Measurements from ENCODE around the gene CSHL1.
"Not testable (repeated sequence)": the region's sequence is repeated elsewhere in the genome, so short reads cannot be mapped to it uniquely, and the experiment has no call there.

CSHL1 gene

GRCh38 chr17:63916566-63917185, 5.6 kb upstream of the CSHL1 start:
- no peak for TF ChIP-seq ZFX (IDR thresholded peaks at IDR 0.05)

GRCh38 chr17:63915753-63916152, 4.7 kb upstream of the CSHL1 start:
- H3K27ac ChIP-seq = not testable (repeated sequence)

More at GRCh38 chr17:63916566-63917185, 5.6 kb upstream of the CSHL1 start:
- H3K27ac ChIP-seq = no peak overlapping the region

GRCh38 chr17:63914471-63914870, 3.4 kb upstream of the CSHL1 start:
- TF ChIP-seq, protein P1, sequence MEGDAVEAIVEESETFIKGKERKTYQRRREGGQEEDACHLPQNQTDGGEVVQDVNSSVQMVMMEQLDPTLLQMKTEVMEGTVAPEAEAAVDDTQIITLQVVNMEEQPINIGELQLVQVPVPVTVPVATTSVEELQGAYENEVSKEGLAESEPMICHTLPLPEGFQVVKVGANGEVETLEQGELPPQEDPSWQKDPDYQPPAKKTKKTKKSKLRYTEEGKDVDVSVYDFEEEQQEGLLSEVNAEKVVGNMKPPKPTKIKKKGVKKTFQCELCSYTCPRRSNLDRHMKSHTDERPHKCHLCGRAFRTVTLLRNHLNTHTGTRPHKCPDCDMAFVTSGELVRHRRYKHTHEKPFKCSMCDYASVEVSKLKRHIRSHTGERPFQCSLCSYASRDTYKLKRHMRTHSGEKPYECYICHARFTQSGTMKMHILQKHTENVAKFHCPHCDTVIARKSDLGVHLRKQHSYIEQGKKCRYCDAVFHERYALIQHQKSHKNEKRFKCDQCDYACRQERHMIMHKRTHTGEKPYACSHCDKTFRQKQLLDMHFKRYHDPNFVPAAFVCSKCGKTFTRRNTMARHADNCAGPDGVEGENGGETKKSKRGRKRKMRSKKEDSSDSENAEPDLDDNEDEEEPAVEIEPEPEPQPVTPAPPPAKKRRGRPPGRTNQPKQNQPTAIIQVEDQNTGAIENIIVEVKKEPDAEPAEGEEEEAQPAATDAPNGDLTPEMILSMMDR (conservative IDR thresholded peaks at IDR 0.05) = no peak
- TF ChIP-seq ZFX (IDR thresholded peaks at IDR 0.05) = no peak

GRCh38 chr17:63911657-63912100, 621 bp upstream of the CSHL1 start:
- TF ChIP-seq ZFX (IDR thresholded peaks at IDR 0.05) = no peak
- TF ChIP-seq, protein P1 (conservative IDR thresholded peaks at IDR 0.05) = peak; percentile 85
- no peak overlapping the region for H3K27ac ChIP-seq

More at GRCh38 chr17:63914471-63914870, 3.4 kb upstream of the CSHL1 start:
- no peak overlapping the region for H3K27ac ChIP-seq

GRCh38 chr17:63910096-63910495, 962 bp downstream of the CSHL1 start:
- TF ChIP-seq, protein P1 (conservative IDR thresholded peaks at IDR 0.05) = no peak
- no peak for TF ChIP-seq ZFX (IDR thresholded peaks at IDR 0.05)
- no peak overlapping the region for H3K27ac ChIP-seq

DNA sequence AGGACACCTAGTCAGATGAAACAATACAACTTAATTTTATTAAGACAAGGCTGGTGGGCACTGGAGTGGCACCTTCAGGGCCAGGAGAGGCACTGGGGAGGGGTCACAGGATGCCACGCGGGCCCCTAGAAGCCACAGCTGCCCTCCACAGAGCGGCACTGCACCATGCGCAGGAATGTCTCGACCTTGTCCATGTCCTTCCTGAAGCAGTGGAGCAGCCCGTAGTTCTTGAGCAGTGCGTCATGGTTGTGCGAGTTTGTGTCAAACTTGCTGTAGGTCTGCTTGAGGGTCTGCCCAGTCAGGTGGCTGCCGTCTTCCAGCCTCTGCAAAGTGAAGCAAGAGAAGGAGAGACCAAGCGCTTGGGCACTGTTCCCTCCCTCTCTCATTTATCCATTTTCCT, 1.5 kb downstream of the CSHL1 start:
- not testable (repeated sequence) for H3K27ac ChIP-seq

GRCh38 chr17:63907161-63907778, 3.8 kb downstream of the CSHL1 start:
- H3K27ac ChIP-seq = not testable (repeated sequence)
- TF ChIP-seq, protein P1 (conservative IDR thresholded peaks at IDR 0.05) = peak; percentile 34

DNA sequence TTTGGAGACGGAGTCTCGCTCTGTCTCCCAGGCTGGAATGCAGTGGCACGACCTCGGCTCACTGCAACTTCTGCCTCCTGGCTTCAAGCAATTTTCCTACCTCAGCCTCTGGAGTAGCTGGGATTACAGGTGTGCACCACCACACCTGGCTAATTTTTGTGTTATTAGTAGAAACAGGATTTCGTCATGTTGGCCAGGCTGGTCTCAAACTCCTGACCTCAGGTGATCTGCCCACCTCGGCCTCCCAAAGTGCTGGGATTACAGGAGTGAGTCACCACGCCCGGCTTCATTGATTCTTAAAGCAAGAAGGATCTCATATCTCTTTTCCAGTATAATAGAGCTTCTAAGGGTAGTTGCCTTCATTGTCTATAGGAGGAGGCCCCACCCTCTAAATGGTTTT, 6.3 kb downstream of the CSHL1 start:
- not testable (repeated sequence) for H3K27ac ChIP-seq

DNA sequence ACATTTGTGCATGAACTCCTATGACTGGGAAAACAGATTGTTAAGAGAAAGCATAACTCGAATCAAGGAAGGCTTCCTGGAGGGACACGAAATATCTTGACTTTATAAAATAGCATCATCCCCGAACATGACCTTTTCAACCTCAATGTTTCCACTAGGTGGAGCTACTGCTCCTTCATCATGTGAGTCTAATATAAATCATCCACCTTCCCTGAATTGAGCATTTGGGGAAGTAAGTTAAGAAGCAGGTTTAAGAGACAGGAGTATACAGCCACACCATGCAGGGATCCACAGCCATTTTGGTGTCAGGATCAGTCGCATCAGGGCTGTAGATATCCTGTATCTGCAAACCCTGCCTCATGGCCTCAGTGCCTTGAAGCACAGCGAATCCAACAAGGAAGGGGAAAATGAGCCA, 7.3 kb downstream of the CSHL1 start:
- TF ChIP-seq, protein P1 (conservative IDR thresholded peaks at IDR 0.05) = peak; percentile 68
- not testable (repeated sequence) for H3K27ac ChIP-seq

DNA sequence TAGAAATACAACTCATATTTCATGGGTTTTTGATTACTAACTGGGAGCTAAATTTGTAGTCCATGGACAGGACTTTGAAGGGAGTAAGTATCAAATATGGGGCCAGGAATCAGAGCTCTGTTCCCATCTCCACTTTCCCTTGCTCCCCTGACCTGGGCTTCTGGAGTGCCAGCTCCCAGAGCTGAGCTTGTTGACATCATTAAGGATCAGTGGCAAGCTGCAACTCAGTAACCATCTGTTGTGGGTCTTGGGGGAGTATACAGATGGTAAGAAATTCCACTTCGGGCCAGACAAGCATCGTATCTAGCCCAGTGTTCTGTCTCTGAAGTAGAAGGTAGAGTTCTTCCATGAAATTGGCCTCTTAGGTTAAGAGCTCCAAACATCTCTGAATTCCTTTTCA, 9.1 kb downstream of the CSHL1 start:
- not testable (repeated sequence) for H3K27ac ChIP-seq

GRCh38 chr17:63898899-63899798, 11.9 kb downstream of the CSHL1 start:
- H3K27ac ChIP-seq = not testable (repeated sequence)

DNA sequence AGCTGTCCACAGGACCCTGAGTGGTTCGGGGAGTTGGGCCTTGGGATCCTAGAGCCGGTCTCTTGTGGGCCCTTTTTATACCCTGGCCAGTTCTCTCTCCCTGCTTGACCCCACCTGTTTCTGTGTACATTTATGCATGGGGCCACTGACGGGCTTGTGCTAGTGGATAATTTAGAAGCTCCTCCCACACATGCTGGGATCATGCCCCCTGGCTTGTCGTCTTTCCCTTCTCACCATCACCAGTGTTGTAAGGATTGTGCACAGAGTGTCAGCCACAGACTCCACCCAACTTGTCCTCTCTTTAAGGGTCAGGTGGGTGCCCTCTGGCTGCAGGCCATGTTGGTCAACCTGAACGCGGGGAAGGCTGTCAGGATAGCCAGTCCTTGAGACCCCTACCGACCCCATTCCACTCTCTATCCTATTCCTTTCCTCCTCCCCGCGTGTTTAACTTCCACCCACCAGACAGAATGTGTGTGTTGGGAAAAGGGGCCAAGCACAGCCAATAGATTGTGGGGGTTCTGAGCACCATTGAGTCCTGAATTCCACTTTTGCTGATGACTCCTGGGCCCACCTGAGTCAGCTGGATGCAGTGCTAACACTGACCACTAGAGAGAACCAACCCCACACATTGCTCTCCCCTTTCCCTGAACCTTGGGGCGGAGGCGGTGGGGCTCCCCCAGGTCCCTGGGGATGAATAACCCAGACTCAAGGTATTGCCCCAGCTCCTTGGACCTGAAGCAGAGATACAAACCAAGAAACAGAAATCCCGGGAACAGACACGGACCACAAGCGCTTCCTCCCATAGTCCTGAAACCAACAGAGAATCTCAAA, 14.3 kb downstream of the CSHL1 start, which contains the start of gene CSH1:
Gene CSH1 (minus strand): TSS at position 51 of the 831 bp plus-strand sequence. CDS start 63 bp downstream, outside the sequence.
- H3K27ac ChIP-seq = not testable (repeated sequence)

DNA sequence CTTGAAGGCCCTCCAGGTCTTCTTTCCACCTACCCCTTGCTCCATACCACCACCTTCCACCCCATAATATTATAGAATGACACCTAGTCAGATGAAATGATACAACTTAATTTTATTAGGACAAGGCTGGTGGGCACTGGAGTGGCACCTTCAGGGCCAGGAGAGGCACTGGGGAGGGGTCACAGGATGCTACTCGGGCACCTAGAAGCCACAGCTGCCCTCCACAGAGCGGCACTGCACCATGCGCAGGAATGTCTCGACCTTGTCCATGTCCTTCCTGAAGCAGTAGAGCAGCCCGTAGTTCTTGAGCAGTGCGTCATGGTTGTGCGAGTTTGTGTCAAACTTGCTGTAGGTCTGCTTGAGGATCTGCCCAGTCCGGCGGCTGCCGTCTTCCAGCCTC, 16.2 kb downstream of the CSHL1 start:
- H3K27ac ChIP-seq = not testable (repeated sequence)

All from C4-2B (cell line).